Ovary (tissue), 3 donors: Measurements from ENCODE around the gene BLVRA.

Source experiments
- EP300 ChIP-seq: sonication (generic); formaldehyde crosslinking; IDR thresholded peaks from one replicate; pipeline ENCODE4 v1.6.1; 2017; ENCODE audit warnings: antibody characterized with exemption
- POLR2A ChIP-seq: fragments of 450-650 bp; IDR thresholded peaks from one replicate; pipeline ENCODE4 v1.6.1; 2017; ENCODE audit warnings: antibody characterized with exemption, mild to moderate bottlenecking, moderate library complexity
- TF ChIP-seq, protein P1 (sequence below), 3 donors: fragments of 450-650 bp in 2 of 3; fragments of 200-600 bp in 1 of 3; IDR thresholded peaks; one replicate each; pipeline versions ENCODE4 v1.5.1 to v1.8.0; 2016 to 2022; ENCODE audit warnings: antibody characterized with exemption in 3 of 3, mild to moderate bottlenecking in 1 of 3
- donor health status: DM: no; HTN: no; CAD: no.

DNA sequence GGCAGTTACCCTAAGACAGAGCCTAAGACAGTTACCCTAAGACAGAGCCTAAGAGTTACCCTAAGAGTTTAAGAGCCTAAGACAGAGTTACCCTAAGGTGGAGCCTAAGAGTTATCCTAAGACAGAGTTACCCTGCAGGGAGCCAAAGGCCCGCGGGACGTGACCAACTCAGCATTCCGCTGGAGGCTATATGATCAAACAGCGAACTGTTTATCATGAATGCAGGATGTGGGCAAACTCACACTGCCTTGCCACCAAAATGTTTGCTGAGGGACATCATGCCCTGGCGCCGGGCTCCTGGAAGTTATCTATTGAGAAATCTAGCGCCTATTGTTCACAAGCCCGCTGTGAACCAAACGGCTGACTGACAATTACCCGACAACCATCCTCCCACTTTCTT, 49.9 kb downstream of the BLVRA start:
- TF ChIP-seq, protein P1, sequence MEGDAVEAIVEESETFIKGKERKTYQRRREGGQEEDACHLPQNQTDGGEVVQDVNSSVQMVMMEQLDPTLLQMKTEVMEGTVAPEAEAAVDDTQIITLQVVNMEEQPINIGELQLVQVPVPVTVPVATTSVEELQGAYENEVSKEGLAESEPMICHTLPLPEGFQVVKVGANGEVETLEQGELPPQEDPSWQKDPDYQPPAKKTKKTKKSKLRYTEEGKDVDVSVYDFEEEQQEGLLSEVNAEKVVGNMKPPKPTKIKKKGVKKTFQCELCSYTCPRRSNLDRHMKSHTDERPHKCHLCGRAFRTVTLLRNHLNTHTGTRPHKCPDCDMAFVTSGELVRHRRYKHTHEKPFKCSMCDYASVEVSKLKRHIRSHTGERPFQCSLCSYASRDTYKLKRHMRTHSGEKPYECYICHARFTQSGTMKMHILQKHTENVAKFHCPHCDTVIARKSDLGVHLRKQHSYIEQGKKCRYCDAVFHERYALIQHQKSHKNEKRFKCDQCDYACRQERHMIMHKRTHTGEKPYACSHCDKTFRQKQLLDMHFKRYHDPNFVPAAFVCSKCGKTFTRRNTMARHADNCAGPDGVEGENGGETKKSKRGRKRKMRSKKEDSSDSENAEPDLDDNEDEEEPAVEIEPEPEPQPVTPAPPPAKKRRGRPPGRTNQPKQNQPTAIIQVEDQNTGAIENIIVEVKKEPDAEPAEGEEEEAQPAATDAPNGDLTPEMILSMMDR (IDR thresholded peaks at IDR 0.05) = no peak
- TF ChIP-seq POLR2A (no peak), EP300 (no peak)
